Measurements from ENCODE around the gene AKAP8L.

DNA sequence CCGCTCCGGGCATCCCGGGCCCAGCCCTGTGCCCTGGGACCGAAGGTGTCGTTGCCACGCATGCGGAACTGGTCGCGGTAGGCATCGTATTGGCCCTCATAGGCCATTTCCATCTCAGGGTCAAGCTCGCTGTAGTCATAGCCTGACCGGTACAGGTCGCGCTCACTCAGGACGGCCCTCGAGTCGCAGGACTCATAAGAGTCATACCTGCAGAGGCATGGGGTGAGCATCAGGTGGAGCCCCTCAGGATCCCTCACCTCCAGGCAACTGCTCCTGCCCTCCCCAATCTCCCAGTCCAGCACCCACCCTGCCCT lies 17.4 kb downstream of the AKAP8L start:
- TF ChIP-seq POLR2A (IDR thresholded peaks at IDR 0.05), result no peak
- TF ChIP-seq, protein P1, sequence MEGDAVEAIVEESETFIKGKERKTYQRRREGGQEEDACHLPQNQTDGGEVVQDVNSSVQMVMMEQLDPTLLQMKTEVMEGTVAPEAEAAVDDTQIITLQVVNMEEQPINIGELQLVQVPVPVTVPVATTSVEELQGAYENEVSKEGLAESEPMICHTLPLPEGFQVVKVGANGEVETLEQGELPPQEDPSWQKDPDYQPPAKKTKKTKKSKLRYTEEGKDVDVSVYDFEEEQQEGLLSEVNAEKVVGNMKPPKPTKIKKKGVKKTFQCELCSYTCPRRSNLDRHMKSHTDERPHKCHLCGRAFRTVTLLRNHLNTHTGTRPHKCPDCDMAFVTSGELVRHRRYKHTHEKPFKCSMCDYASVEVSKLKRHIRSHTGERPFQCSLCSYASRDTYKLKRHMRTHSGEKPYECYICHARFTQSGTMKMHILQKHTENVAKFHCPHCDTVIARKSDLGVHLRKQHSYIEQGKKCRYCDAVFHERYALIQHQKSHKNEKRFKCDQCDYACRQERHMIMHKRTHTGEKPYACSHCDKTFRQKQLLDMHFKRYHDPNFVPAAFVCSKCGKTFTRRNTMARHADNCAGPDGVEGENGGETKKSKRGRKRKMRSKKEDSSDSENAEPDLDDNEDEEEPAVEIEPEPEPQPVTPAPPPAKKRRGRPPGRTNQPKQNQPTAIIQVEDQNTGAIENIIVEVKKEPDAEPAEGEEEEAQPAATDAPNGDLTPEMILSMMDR (IDR thresholded peaks at IDR 0.05 in 8 of 11, conservative IDR thresholded peaks at IDR 0.05 in 3 of 11), result no peak

Measured in spleen (tissue), 7 donors.